ENCODE measurements around the gene ZFP92. TPM values are rescaled to one million over a fixed set of nuclear protein-coding genes. Genes with fewer than 3 reads are reported as not detected.

Gene ZFP92
- total and polyA plus RNA-seq, 2 donors: 0.41 to 0.69 TPM

GRCh38 chrX:153421856-153422255 is 10.6 kb downstream of the ZFP92 start:
- Histone ChIP-seq H3K4me1 (ENCODE audit: insufficient read depth) (no peaks in the 10 kb centered on the region), H3K27ac (ENCODE audit: low read depth) (no peak overlapping the region), H3K4me3 (ENCODE audit: low read depth, low read length) (no peak overlapping the region), H3K36me3 (ENCODE audit: insufficient read depth) (peaks cover 1% of the 10 kb centered on the region)
- WGBS: 89% methylated on average over 18 of the region's 18 CpGs
- no peak for DNase-seq (ENCODE audit: extremely low spot score)

DNA sequence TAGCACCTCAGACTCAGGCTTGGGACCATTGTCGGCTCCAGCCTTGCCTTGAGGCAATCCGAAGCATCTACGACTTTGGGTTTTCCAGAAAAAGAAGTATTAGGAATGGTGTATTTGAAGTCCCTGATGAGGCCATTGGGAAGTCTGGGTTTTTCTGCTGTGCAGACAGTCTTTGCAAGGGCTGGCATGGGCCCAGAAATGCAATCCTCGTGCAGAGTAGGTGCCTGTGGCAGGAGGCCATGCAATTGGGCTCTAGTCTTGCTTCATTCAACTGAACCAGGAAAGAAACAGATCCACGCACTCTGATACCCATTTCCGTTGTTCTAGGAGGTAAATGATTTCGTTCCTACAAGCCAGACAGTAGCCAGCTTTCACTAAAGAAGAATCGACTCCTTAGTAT is 12.4 kb downstream of the ZFP92 start:
- H3K27ac ChIP-seq (ENCODE audit: low read depth): no peak overlapping the region
- 79% methylated on average over 8 of the region's 8 CpGs for WGBS
- H3K4me1 ChIP-seq (ENCODE audit: insufficient read depth): no peaks in the 10 kb centered on the region
- DNase-seq (ENCODE audit: extremely low spot score): no peak
- no peak overlapping the region for H3K4me3 ChIP-seq (ENCODE audit: low read depth, low read length)
- H3K36me3 ChIP-seq (ENCODE audit: insufficient read depth): peaks cover 1% of the 10 kb centered on the region

DNA sequence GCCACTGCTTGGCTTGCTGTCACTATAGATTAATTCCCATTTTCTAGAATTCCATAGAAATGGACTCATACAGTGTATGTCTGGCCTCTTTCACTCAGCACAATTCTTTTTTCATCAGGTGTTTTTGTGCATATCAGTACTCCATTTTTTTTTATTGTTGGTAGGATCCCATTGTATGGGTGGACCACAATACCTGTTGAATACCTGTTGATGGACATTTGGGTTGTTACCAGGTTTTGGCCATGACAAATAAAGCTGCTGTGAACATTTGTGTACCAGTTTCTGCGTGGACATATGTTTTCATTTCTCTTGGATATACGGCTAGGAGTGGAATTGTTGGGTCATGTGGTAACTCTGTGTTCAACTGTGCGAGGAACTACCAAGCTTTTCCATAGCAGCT is 14.9 kb downstream of the ZFP92 start:
- DNase-seq (ENCODE audit: extremely low spot score): no peak
- H3K27ac ChIP-seq (ENCODE audit: low read depth): no peak overlapping the region
- no peaks in the 10 kb centered on the region for H3K4me1 ChIP-seq (ENCODE audit: insufficient read depth)
- H3K36me3 ChIP-seq (ENCODE audit: insufficient read depth): no peaks in the 10 kb centered on the region
- WGBS: 93% methylated on average over 3 of the region's 3 CpGs
- H3K4me3 ChIP-seq (ENCODE audit: low read depth, low read length): no peak overlapping the region

DNA sequence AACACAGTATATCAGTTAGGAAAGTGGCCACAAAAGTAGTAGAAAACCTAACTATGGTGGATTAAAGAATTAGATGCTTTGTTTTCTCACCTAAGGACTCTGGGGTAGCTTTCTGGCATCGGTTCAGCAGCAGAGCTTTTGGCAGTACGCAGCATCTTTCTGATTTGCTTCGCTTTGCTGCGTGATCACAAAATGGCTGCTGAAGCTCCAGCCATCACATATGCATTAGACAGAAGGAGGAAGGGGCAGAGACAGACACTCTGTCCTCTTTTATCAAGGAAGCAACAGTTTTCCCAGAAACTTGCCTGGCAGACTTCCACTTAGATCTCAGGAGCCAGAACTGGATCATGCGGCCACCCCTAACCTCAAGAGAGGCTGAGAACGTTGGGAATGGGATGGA is 19.5 kb downstream of the ZFP92 start:
- H3K36me3 ChIP-seq (ENCODE audit: insufficient read depth): no peaks in the 10 kb centered on the region
- H3K4me1 ChIP-seq (ENCODE audit: insufficient read depth): no peaks in the 10 kb centered on the region
- no peak overlapping the region for H3K27ac ChIP-seq (ENCODE audit: low read depth)
- no peak overlapping the region for H3K4me3 ChIP-seq (ENCODE audit: low read depth, low read length)
- 87% methylated on average over 6 of the region's 6 CpGs for WGBS
- DNase-seq (ENCODE audit: extremely low spot score): no peak

- 64% methylated on average over 12 of the region's 12 CpGs for WGBS
Observed at GRCh38 chrX:153433161-153433680, 21.9 kb downstream of the ZFP92 start.

GRCh38 chrX:153433781-153434285 is 22.6 kb downstream of the ZFP92 start:
- no peak for DNase-seq (ENCODE audit: extremely low spot score)
- H3K4me1 ChIP-seq (ENCODE audit: insufficient read depth): no peaks in the 10 kb centered on the region
- WGBS: 87% methylated on average over 17 of the region's 17 CpGs
- H3K27ac ChIP-seq (ENCODE audit: low read depth): no peak overlapping the region
- no peaks in the 10 kb centered on the region for H3K36me3 ChIP-seq (ENCODE audit: insufficient read depth)
- no peak overlapping the region for H3K4me3 ChIP-seq (ENCODE audit: low read depth, low read length)

More at GRCh38 chrX:153433161-153433680, 21.9 kb downstream of the ZFP92 start:
- Histone ChIP-seq H3K36me3 (ENCODE audit: insufficient read depth) (no peaks in the 10 kb centered on the region), H3K27ac (ENCODE audit: low read depth) (no peak overlapping the region), H3K4me1 (ENCODE audit: insufficient read depth) (no peaks in the 10 kb centered on the region), H3K4me3 (ENCODE audit: low read depth, low read length) (no peak overlapping the region)
- DNase-seq (ENCODE audit: extremely low spot score): no peak

DNA sequence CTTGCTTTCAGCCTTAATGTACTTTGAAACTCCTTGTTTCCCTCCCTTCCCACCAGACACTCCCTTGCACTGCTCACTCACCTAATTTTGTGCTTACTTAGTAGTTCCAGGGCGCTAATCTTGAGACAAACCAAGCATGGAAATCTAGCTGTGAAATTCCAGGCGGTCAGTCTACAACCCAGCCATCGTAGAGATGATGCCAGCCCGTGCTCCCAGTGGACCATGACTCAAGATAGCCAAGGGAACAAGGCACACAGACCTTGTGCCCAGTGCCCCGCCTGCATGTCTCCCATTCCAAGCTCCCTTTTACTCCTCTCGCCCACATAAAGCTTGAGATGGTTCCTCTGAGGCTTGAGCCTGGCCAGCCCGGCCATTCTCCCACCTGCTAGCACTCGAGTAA is 23.5 kb downstream of the ZFP92 start:
- H3K36me3 ChIP-seq (ENCODE audit: insufficient read depth): no peaks in the 10 kb centered on the region
- no peak overlapping the region for H3K4me3 ChIP-seq (ENCODE audit: low read depth, low read length)
- WGBS: 89% methylated on average over 8 of the region's 8 CpGs
- no peak for DNase-seq (ENCODE audit: extremely low spot score)
- H3K27ac ChIP-seq (ENCODE audit: low read depth): no peak overlapping the region
- no peaks in the 10 kb centered on the region for H3K4me1 ChIP-seq (ENCODE audit: insufficient read depth)

DNA sequence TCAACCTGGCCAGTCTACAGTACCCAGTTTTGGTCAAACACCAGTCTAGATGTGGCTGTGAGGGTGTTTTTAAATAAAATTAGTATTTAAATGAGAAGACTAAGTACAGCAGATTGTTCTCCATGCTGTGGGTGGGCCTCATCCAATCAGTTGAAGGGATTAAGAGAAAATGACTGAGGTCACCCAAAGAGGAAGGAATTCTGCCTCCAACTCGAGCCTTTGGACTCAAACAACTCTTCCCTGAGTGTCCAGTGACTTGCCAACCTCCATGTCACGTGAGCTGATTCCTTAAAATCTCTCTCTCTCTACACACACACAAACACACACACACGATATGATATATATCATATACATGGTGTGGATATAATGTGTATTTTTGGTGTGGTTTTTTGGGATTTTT is 24.6 kb downstream of the ZFP92 start:
- 69% methylated on average over 3 of the region's 3 CpGs for WGBS
- Histone ChIP-seq H3K4me1 (ENCODE audit: insufficient read depth) (no peaks in the 10 kb centered on the region), H3K27ac (ENCODE audit: low read depth) (no peak overlapping the region), H3K4me3 (ENCODE audit: low read depth, low read length) (no peak overlapping the region), H3K36me3 (ENCODE audit: insufficient read depth) (no peaks in the 10 kb centered on the region)
- no peak for DNase-seq (ENCODE audit: extremely low spot score)

GRCh38 chrX:153438532-153438931 is 27.3 kb downstream of the ZFP92 start:
- Histone ChIP-seq H3K4me1 (ENCODE audit: insufficient read depth) (no peaks in the 10 kb centered on the region), H3K4me3 (ENCODE audit: low read depth, low read length) (no peak overlapping the region), H3K27ac (ENCODE audit: low read depth) (no peak overlapping the region), H3K36me3 (ENCODE audit: insufficient read depth) (no peaks in the 10 kb centered on the region)
- DNase-seq (ENCODE audit: extremely low spot score): no peak
- WGBS: 22% methylated on average over 8 of the region's 8 CpGs

- DNase-seq (ENCODE audit: extremely low spot score): no peak
- Histone ChIP-seq H3K4me1 (ENCODE audit: insufficient read depth) (no peaks in the 10 kb centered on the region), H3K4me3 (ENCODE audit: low read depth, low read length) (no peak overlapping the region), H3K36me3 (ENCODE audit: insufficient read depth) (no peaks in the 10 kb centered on the region), H3K27ac (ENCODE audit: low read depth) (no peak overlapping the region)
- WGBS: 91% methylated on average over 4 of the region's 4 CpGs
Observed at GRCh38 chrX:153439977-153440376, 28.7 kb downstream of the ZFP92 start.

- H3K4me3 ChIP-seq (ENCODE audit: low read depth, low read length): no peak overlapping the region
- no peaks in the 10 kb centered on the region for H3K4me1 ChIP-seq (ENCODE audit: insufficient read depth)
- H3K27ac ChIP-seq (ENCODE audit: low read depth): no peak overlapping the region
- DNase-seq (ENCODE audit: extremely low spot score): no peak
- no peaks in the 10 kb centered on the region for H3K36me3 ChIP-seq (ENCODE audit: insufficient read depth)
- WGBS: 74% methylated on average over 13 of the region's 13 CpGs
Observed at GRCh38 chrX:153440556-153441135, 29.4 kb downstream of the ZFP92 start.

- Histone ChIP-seq H3K4me1 (ENCODE audit: insufficient read depth) (no peaks in the 10 kb centered on the region), H3K27ac (ENCODE audit: low read depth) (no peak overlapping the region), H3K36me3 (ENCODE audit: insufficient read depth) (no peaks in the 10 kb centered on the region), H3K4me3 (ENCODE audit: low read depth, low read length) (no peak overlapping the region)
- WGBS: 68% methylated on average over 7 of the region's 7 CpGs
- no peak for DNase-seq (ENCODE audit: extremely low spot score)
Observed at GRCh38 chrX:153441296-153441695, 30.0 kb downstream of the ZFP92 start.

- peak; percentile 5 for DNase-seq (ENCODE audit: extremely low spot score)
- H3K4me3 ChIP-seq (ENCODE audit: low read depth, low read length): no peak overlapping the region
- H3K27ac ChIP-seq (ENCODE audit: low read depth): no peak overlapping the region
- 75% methylated on average over 9 of the region's 9 CpGs for WGBS
- H3K36me3 ChIP-seq (ENCODE audit: insufficient read depth): no peaks in the 10 kb centered on the region
- H3K4me1 ChIP-seq (ENCODE audit: insufficient read depth): no peaks in the 10 kb centered on the region
Observed at GRCh38 chrX:153441981-153442380, 30.7 kb downstream of the ZFP92 start.

DNA sequence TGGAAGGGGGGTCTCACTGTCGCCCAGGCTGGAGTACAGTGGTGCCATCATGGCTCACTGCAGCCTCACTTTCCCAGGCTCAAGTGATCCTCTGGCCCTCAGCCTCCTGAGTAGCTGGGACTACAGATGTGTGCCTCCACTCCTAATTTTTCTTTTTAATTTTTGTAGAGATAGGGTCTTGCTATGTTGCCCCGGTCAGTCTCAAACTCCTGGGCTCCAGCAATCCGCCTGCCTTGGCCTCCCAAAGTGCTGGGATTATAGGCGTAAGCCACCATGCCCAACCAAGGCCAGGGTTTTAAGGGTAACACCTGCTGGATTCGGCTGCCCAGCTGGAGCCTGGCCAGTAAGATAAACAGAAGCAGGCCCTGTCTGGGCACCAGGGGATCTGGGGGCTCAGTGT is 31.2 kb downstream of the ZFP92 start:
- Histone ChIP-seq H3K4me1 (ENCODE audit: insufficient read depth) (no peaks in the 10 kb centered on the region), H3K4me3 (ENCODE audit: low read depth, low read length) (no peak overlapping the region), H3K27ac (ENCODE audit: low read depth) (no peak overlapping the region), H3K36me3 (ENCODE audit: insufficient read depth) (no peaks in the 10 kb centered on the region)
- no peak for DNase-seq (ENCODE audit: extremely low spot score)
- WGBS: 80% methylated on average over 5 of the region's 5 CpGs
